SHP77 (cell line): ENCODE data around the gene UPK2.
"Not testable (repeated sequence)": the region's sequence is repeated elsewhere in the genome, so short reads cannot be mapped to it uniquely, and the experiment has no call there.

Experiments
- DNase-seq, 2 experiments: peaks; one replicate each; lab custom pipeline; 2025; lab: John Stamatoyannopoulos, UW

UPK2 gene

DNA sequence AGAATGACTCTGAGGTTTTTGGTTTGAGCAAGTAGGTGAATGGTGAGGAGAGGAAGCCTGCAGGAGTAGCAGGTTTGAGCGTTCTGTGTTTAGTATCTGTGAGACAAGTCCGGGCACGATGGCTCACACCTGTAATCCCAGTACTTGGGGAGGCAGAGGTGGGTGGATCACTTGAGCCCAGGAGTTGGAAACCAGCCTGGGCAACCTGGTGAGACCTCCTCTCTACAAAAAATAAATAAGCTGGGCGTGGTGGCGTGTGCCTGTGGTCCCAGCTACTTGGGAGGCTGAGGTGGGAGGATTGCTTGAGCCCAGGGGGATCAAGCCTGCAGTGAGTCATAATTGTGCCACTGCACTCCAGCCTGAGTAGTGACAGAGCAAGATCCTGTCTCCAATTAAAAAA is 32.2 kb downstream of the UPK2 start:
- DNase-seq = no peak

- DNase-seq = not testable (repeated sequence)
Observed at GRCh38 chr11:118991486-118992038, 35.5 kb downstream of the UPK2 start.

DNA sequence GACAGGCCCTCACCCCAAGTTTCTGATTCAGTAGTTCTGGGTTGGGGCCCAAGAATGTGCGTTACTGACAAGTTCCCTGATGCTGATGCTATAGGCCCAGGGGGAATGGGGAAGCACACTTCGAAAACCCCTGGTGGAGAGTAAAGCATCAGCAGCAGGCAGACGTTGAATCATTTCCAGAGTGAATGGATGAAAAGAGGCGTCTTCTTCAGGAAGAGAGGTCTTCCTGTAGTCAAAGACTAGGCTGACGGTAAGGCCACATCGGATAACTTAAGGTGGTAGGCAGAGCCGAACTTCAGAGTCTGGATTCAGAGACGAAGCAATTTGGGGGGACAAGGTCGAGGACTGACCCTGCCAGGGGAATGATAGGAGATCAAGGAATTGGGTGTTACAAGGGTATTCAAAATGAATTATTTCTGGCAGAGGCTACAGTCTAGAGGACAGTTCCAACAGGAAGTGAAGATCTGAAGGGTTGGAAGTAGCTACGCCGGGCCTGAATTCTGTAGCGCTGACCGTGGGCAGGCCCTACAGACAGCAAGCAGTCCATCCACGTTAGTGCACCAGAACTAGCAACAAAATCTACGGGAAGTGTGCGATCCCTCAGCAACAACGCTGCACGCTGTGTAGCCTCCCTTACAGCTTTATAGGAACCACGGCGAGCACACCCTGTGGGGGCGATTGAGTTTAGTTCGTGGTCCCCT is 41.0 kb downstream of the UPK2 start:
- peak in 1 of 2 experiments; percentile 17 for DNase-seq

DNA sequence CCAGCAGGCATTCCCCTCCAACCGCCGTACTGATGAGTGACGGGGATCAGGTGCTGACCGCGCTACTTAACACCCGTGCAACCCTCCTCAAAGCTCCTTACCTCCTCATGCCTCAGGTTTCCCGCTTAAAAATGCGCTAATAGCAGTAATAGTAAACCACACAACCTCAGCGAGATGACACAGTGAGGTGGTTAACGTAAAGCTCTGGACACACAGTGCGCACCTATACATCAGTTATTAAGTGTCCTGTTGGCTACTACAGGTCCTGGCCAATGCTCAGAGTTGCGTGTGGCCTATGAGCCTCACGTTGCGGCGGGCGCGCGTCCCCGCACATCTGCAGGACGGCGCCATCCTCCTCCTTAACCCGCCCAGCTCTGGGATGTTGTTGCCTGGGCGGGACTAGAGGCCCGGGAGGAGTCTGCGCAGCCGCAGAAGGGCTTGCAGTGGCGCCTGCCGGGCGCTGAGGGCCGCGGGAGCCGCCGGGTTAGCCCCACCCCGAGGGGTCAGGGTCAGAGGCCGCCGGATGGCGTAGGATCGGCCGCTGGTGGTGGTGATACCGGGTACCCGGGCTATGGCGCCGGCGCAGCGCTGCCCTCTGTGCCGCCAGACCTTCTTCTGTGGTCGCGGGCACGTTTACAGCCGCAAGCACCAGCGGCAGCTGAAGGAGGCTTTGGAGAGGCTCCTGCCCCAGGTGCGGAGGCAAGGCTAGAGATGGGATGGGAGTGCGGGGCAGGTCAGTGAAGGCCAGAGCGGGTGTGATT is 41.7 kb downstream of the UPK2 start, which contains the start of gene CENATAC:
TSS of gene CENATAC (plus strand) at position 512 of the 761 bp plus-strand sequence. CDS start at position 572, 60 bp downstream.
- DNase-seq = peak; percentile 83 to 87

- no peak for DNase-seq
Observed at GRCh38 chr11:118998388-118998717, 42.3 kb downstream of the UPK2 start.

- no peak for DNase-seq
Observed at GRCh38 chr11:118998822-118999221, 42.7 kb downstream of the UPK2 start.

GRCh38 chr11:119000906-119001305 is 44.8 kb downstream of the UPK2 start:
- no peak for DNase-seq

- no peak for DNase-seq
Observed at GRCh38 chr11:119006656-119007055, 50.6 kb downstream of the UPK2 start.
